ENCODE measurements around the gene RARG. TPM values are rescaled to one million over a fixed set of nuclear protein-coding genes. Genes with fewer than 3 reads are reported as not detected.

Gene RARG
- total RNA-seq, 4 donors from 2014 or later = 4.3 to 23.5 (median 13.2) TPM

DNA sequence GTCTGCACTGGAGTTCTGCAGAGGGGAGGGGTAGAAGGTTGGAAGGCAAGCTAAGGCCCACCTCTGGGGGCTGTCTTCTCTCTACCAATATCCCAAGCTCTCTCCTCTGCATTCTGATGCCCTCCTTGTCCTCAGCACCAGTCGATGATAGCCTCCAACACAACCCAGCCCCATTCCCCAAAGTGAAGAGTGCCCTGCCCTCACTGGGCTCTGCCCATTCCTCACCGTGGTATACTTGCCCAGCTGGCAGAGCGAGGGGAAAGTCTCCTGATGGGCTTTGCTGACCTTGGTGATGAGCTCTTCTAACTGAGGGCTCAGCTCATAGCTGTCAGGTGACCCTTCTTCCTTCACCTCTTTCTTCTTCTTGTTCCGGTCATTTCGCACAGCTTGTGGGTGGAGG, 17.8 kb downstream of the RARG start:
- ATAC-seq (ENCODE audit: low FRiP score) = no peak
- TF ChIP-seq CTCF (IDR thresholded peaks at IDR 0.05) = no peak

DNA sequence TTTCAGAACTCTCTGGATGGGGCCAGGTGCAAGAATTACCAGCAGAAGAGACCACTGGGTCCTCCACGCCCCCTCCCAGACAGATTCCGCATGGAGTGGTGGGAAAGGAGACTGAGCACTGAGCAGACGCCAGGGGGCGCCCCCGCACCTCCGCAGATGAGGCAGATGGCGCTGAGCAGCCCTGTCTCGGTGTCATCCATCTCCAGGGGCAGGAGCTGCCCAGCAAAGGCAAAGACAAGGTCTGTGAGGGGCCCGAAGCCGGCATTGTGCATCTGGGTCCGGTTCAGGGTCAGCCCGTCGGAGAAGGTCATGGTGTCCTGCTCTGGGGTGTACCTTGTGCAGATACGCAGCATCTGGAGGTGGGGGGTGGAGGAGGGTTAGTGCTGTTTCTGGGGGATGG, 18.7 kb downstream of the RARG start:
- peak; percentile 73 for ATAC-seq (ENCODE audit: low FRiP score)
- peak; percentile 73 for DNase-seq (ENCODE audit: low spot score)
- peak in 2 of 3 donors; percentile 7 to 89 for TF ChIP-seq CTCF (IDR thresholded peaks at IDR 0.05)

More for the DNA sequence above, 17.8 kb downstream of the RARG start:
- DNase-seq (ENCODE audit: low spot score) = no peak

- no peak for TF ChIP-seq CTCF (IDR thresholded peaks at IDR 0.05)
- ATAC-seq (ENCODE audit: low FRiP score) = no peak
- DNase-seq (ENCODE audit: low spot score) = no peak
Measured at GRCh38 chr12:53212931-53213330, 19.1 kb downstream of the RARG start.

GRCh38 chr12:53211476-53212381, 20.3 kb downstream of the RARG start:
- no peak for DNase-seq (ENCODE audit: low spot score)
- TF ChIP-seq CTCF (IDR thresholded peaks at IDR 0.05) = no peak
- no peak for ATAC-seq (ENCODE audit: low FRiP score)

GRCh38 chr12:53210843-53211242, 21.2 kb downstream of the RARG start:
- no peak for DNase-seq (ENCODE audit: low spot score)
- TF ChIP-seq CTCF (IDR thresholded peaks at IDR 0.05) = no peak
- no peak for ATAC-seq (ENCODE audit: low FRiP score)

GRCh38 chr12:53208877-53209463, 23.0 kb downstream of the RARG start:
- DNase-seq (ENCODE audit: low spot score) (no peak), ATAC-seq (ENCODE audit: low FRiP score) (no peak)
- TF ChIP-seq CTCF (IDR thresholded peaks at IDR 0.05) = no peak
